ENCODE results near the gene WDR59. TPM values are rescaled to one million over a fixed set of nuclear protein-coding genes. Genes with fewer than 3 reads are reported as not detected.
"Not testable (repeated sequence)": the region's sequence is repeated elsewhere in the genome, so short reads cannot be mapped to it uniquely, and the experiment has no call there.

The WDR59 gene
- total RNA-seq, 4 donors from 2014 or later = 16.3 to 30.6 (median 21.8) TPM

- DNase-seq (ENCODE audit: low spot score) (no peak), ATAC-seq (ENCODE audit: low FRiP score) (no peak)
- TF ChIP-seq CTCF (IDR thresholded peaks at IDR 0.05) = no peak
Measured at GRCh38 chr16:75019007-75019406, 34.1 kb upstream of the WDR59 start.

GRCh38 chr16:75017670-75018525, 33.0 kb upstream of the WDR59 start:
- ATAC-seq (ENCODE audit: low FRiP score) = no peak

GRCh38 chr16:75016451-75017081, 31.6 kb upstream of the WDR59 start:
- not testable (repeated sequence) for ATAC-seq (ENCODE audit: low FRiP score); DNase-seq (ENCODE audit: low spot score)

More at GRCh38 chr16:75017670-75018525, 33.0 kb upstream of the WDR59 start:
- no peak for TF ChIP-seq CTCF (IDR thresholded peaks at IDR 0.05)
- DNase-seq (ENCODE audit: low spot score) = no peak

GRCh38 chr16:75014318-75014717, 29.4 kb upstream of the WDR59 start:
- TF ChIP-seq CTCF (IDR thresholded peaks at IDR 0.05) = no peak
- DNase-seq (ENCODE audit: low spot score) (no peak), ATAC-seq (ENCODE audit: low FRiP score) (no peak)

GRCh38 chr16:75013123-75013522, 28.2 kb upstream of the WDR59 start:
- ATAC-seq (ENCODE audit: low FRiP score) = not testable (repeated sequence)

GRCh38 chr16:75012380-75013081, 27.6 kb upstream of the WDR59 start:
- no peak for ATAC-seq (ENCODE audit: low FRiP score)

More at GRCh38 chr16:75013123-75013522, 28.2 kb upstream of the WDR59 start:
- not testable (repeated sequence) for DNase-seq (ENCODE audit: low spot score)

GRCh38 chr16:75011634-75012307, 26.8 kb upstream of the WDR59 start:
- ATAC-seq (ENCODE audit: low FRiP score) = peak; percentile 98
- no peak for TF ChIP-seq CTCF (IDR thresholded peaks at IDR 0.05)
- no peak for DNase-seq (ENCODE audit: low spot score)

More at GRCh38 chr16:75012380-75013081, 27.6 kb upstream of the WDR59 start:
- TF ChIP-seq CTCF (IDR thresholded peaks at IDR 0.05) = no peak
- DNase-seq (ENCODE audit: low spot score) = no peak
